OCI-LY1 (cell line): Measurements from ENCODE around the gene ZSCAN26.
A peak's percentile ranks its signal among the peaks of the same experiment; 100 is the strongest.

Experiments
- H2AFZ ChIP-seq: fragments of 200-600 bp; sonication (generic), shearing (Covaris generic); 2 replicates; pipeline ENCODE4 v1.6.0; 2014; ENCODE audit warnings: antibody characterized with exemption, mild to moderate bottlenecking, low read length
- H3F3A ChIP-seq: fragments of 200-600 bp; sonication (generic), shearing (Covaris generic); 2 replicates; pipeline ENCODE4 v1.6.0; 2014; ENCODE audit warnings: mild to moderate bottlenecking, antibody characterized with exemption, low read length, moderate library complexity; ENCODE audit not compliant: insufficient read depth
- H3K27ac ChIP-seq: fragments of 200-600 bp; sonication (generic); 2 replicates; pipeline ENCODE4 v1.5.1; 2014; ENCODE audit warnings: low read length, mixed run types, mild to moderate bottlenecking, low read depth; ENCODE audit not compliant: poor library complexity, severe bottlenecking
- H3K27me3 ChIP-seq: fragments of 200-600 bp; sonication (generic); 2 replicates; pipeline ENCODE4 v1.6.0; 2014; ENCODE audit warnings: antibody characterized with exemption, mild to moderate bottlenecking, low read length, moderate library complexity; ENCODE audit not compliant: insufficient read depth
- H3K36me3 ChIP-seq: fragments of 200-600 bp; sonication (generic); 2 replicates; pipeline ENCODE4 v1.6.1; 2014; ENCODE audit warnings: mild to moderate bottlenecking, antibody characterized with exemption, low read length, moderate library complexity, mixed read lengths; ENCODE audit not compliant: insufficient read depth
- H3K4me1 ChIP-seq: fragments of 200-600 bp; sonication (generic); 2 replicates; pipeline ENCODE4 v1.5.1; 2014; ENCODE audit warnings: mild to moderate bottlenecking, low read length, moderate library complexity; ENCODE audit not compliant: insufficient read depth, severe bottlenecking
- H3K4me2 ChIP-seq: fragments of 200-600 bp; sonication (generic), shearing (Covaris generic); 2 replicates; pipeline ENCODE4 v1.6.1; 2014; ENCODE audit warnings: low read length
- H3K4me3 ChIP-seq: fragments of 200-600 bp; sonication (generic); 2 replicates; pipeline ENCODE4 v1.5.1; 2014; ENCODE audit warnings: low read length, low read depth, mild to moderate bottlenecking, mixed read lengths; ENCODE audit not compliant: poor library complexity, severe bottlenecking
- H3K79me2 ChIP-seq: fragments of 200-600 bp; shearing (Covaris generic); 2 replicates; pipeline ENCODE4 v1.6.1; 2016; ENCODE audit warnings: mixed run types, low read length, mixed read lengths; ENCODE audit not compliant: insufficient read depth
- H3K9ac ChIP-seq: fragments of 200-600 bp; sonication (generic), shearing (Covaris generic); 2 replicates; pipeline ENCODE4 v1.6.1; 2014; ENCODE audit warnings: mild to moderate bottlenecking, low read length, mixed read lengths
- H3K9me2 ChIP-seq: fragments of 200-600 bp; sonication (generic), shearing (Covaris generic); 2 replicates; pipeline ENCODE4 v1.6.1; 2014; ENCODE audit warnings: low read depth, mild to moderate bottlenecking, low read length, mixed read lengths
- H3K9me3 ChIP-seq: fragments of 200-600 bp; shearing (Covaris generic); 2 replicates; pipeline ENCODE4 v1.6.1; 2014; ENCODE audit warnings: low read length, mixed read lengths
- H4K20me1 ChIP-seq: fragments of 200-600 bp; sonication (generic), shearing (Covaris generic); 2 replicates; pipeline ENCODE4 v1.6.0; 2016; ENCODE audit warnings: mild to moderate bottlenecking, low read length; ENCODE audit not compliant: insufficient read depth
- EZH2 ChIP-seq: fragments of 200-600 bp; sonication (generic), shearing (Covaris generic); IDR thresholded peaks from 2 replicates; pipeline ENCODE4 v1.8.0; 2017; ENCODE audit warnings: borderline replicate concordance, mixed run types, mild to moderate bottlenecking, antibody characterized with exemption, low read length, moderate library complexity, mixed read lengths
- TF ChIP-seq, protein P1 (sequence below): fragments of 200-600 bp; sonication (generic), shearing (Covaris generic); IDR thresholded peaks from 2 replicates; pipeline ENCODE4 v1.5.1; 2017; ENCODE audit warnings: mild to moderate bottlenecking, antibody characterized with exemption, low read length, moderate library complexity, mixed read lengths

ZSCAN26 gene

GRCh38 chr6:28264834-28265401, 2.0 kb upstream of the ZSCAN26 start:
- Histone ChIP-seq H3K27me3 (no peaks in the 10 kb centered on the region), H3K4me2 (no peak overlapping the region), H3K9ac (no peak overlapping the region), H3F3A (no peaks in the 10 kb centered on the region), H2AFZ (no peak overlapping the region), H3K9me3 (no peaks in the 10 kb centered on the region), H3K36me3 (no peaks in the 10 kb centered on the region), H3K9me2 (no peaks in the 10 kb centered on the region), H3K27ac (no peak overlapping the region), H3K79me2 (0 out of 2 replicates have a peak, but pooled peaks cover 5% of the 10 kb centered on the region), H4K20me1 (no peaks in the 10 kb centered on the region), H3K4me1 (peaks cover 26% of the 10 kb centered on the region), H3K4me3 (no peak overlapping the region)
- TF ChIP-seq, protein P1, sequence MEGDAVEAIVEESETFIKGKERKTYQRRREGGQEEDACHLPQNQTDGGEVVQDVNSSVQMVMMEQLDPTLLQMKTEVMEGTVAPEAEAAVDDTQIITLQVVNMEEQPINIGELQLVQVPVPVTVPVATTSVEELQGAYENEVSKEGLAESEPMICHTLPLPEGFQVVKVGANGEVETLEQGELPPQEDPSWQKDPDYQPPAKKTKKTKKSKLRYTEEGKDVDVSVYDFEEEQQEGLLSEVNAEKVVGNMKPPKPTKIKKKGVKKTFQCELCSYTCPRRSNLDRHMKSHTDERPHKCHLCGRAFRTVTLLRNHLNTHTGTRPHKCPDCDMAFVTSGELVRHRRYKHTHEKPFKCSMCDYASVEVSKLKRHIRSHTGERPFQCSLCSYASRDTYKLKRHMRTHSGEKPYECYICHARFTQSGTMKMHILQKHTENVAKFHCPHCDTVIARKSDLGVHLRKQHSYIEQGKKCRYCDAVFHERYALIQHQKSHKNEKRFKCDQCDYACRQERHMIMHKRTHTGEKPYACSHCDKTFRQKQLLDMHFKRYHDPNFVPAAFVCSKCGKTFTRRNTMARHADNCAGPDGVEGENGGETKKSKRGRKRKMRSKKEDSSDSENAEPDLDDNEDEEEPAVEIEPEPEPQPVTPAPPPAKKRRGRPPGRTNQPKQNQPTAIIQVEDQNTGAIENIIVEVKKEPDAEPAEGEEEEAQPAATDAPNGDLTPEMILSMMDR = no peak
- no peak for TF ChIP-seq EZH2

DNA sequence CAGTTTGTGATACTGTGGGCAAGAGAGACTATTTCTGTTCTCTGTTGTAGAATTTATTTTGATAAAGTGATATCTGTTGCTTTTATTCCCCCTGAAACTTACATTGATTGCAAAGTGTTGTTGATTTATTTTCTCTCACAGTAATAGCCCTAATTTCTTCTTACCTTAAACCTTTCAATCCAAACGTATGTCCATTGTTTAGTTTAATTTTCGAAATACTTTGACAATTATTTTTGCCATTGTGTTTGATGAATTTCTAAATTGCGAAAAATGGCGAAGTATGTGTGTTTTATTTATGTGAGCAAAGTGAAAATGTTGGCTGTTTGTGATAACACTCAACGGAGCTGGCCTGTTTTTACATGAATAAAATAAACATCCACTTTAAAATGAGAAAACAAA, 381 bp upstream of the ZSCAN26 start:
- Histone ChIP-seq H2AFZ (peak overlapping the region; percentile 97; the same call in 1 of the 2 replicates), H4K20me1 (no peaks in the 10 kb centered on the region), H3K4me3 (peak overlapping the region; percentile 75), H3K9ac (peak overlapping the region; percentile 72), H3K9me2 (no peaks in the 10 kb centered on the region), H3K27me3 (no peaks in the 10 kb centered on the region), H3K4me1 (peaks cover 26% of the 10 kb centered on the region), H3K36me3 (no peaks in the 10 kb centered on the region), H3K4me2 (peak overlapping the region; percentile 83), H3F3A (no peaks in the 10 kb centered on the region), H3K27ac (peak overlapping the region; percentile 23), H3K9me3 (no peaks in the 10 kb centered on the region), H3K79me2 (0 out of 2 replicates have a peak, but pooled peaks cover 5% of the 10 kb centered on the region)
- no peak for TF ChIP-seq EZH2
- TF ChIP-seq, protein P1 = no peak

DNA sequence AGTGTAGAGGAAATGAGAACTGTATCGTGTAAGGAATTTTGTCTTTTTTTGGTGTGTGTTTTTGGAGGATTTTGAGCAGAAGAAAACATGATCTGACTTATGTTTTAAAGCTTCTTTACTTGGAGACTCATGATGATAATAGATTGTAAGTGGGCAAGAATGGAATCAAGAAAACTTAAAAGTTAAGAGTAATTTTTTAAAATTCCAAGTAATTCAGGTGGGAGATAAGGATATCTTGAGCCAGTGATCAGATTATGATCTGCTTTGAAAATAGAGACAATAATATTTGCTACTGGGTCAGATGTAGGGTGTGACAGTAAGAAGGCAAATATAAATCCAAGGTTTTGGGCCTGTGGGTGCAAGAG, 734 bp downstream of the ZSCAN26 start:
- Histone ChIP-seq H3K9ac (peak overlapping the region; percentile 72), H3F3A (no peaks in the 10 kb centered on the region), H2AFZ (no peak overlapping the region; the same call in 1 of the 2 replicates), H3K4me1 (peaks cover 26% of the 10 kb centered on the region), H3K4me2 (peak overlapping the region; percentile 83), H3K4me3 (peak overlapping the region; percentile 75), H4K20me1 (no peaks in the 10 kb centered on the region), H3K36me3 (peaks cover 5% of the 10 kb centered on the region; the same call in 1 of the 2 replicates), H3K27ac (no peak overlapping the region), H3K27me3 (no peaks in the 10 kb centered on the region), H3K9me3 (no peaks in the 10 kb centered on the region), H3K9me2 (no peaks in the 10 kb centered on the region), H3K79me2 (0 out of 2 replicates have a peak, but pooled peaks cover 5% of the 10 kb centered on the region)
- no peak for TF ChIP-seq EZH2
- TF ChIP-seq, protein P1 = no peak
